Sigmoid colon (tissue), 4 donors: ENCODE data around the gene DSCAML1.

ENCODE experiments used
- POLR2A ChIP-seq, 2 donors: fragments of 450-650 bp; IDR thresholded peaks; one replicate each; pipeline ENCODE4 v1.6.1; 2016; ENCODE audit warnings: antibody characterized with exemption in 2 of 2, mild to moderate bottlenecking in 2 of 2, moderate library complexity in 2 of 2
- POLR2AphosphoS5 ChIP-seq, 4 donors: sonication (generic); formaldehyde crosslinking; IDR thresholded peaks; one replicate each; pipeline ENCODE4 v1.6.1; 2017; ENCODE audit warnings: antibody characterized with exemption in 4 of 4
- TF ChIP-seq, protein P1 (sequence below), 4 experiments: fragments of 450-650 bp in 3 of 4; fragments of 200-600 bp in 1 of 4; IDR thresholded peaks; one replicate each; pipeline ENCODE4 v1.5.1; 2016 to 2019; ENCODE audit warnings: antibody characterized with exemption in 4 of 4, mild to moderate bottlenecking in 3 of 4, moderate library complexity in 2 of 4

DNA sequence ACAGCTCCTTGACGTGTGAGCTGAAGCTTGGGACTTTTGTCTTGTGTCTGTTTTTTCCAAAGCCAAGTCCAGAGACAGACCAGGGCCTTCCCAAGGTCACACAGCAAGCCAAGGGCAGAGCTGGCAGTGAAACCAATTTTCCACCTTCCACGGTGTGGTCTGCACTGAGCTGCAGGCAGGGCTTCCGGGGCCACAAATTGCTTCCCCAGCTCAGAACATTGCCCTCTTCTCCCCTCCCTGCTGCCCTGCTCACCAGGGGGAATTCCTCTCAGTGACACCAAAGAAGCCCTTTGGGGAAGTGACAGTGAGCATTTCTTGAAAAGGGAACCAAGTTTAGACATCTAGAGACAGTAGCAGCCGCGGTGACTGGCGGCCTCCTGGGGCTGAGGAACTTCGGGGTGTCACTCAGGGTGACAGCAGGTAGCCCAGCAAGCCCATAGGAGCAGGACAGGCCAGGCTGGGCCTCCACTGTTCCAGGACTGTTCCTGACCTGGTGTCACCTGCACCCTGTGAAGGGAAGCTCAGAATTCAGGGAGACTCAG is 18.3 kb upstream of the DSCAML1 start:
- TF ChIP-seq, protein P1, sequence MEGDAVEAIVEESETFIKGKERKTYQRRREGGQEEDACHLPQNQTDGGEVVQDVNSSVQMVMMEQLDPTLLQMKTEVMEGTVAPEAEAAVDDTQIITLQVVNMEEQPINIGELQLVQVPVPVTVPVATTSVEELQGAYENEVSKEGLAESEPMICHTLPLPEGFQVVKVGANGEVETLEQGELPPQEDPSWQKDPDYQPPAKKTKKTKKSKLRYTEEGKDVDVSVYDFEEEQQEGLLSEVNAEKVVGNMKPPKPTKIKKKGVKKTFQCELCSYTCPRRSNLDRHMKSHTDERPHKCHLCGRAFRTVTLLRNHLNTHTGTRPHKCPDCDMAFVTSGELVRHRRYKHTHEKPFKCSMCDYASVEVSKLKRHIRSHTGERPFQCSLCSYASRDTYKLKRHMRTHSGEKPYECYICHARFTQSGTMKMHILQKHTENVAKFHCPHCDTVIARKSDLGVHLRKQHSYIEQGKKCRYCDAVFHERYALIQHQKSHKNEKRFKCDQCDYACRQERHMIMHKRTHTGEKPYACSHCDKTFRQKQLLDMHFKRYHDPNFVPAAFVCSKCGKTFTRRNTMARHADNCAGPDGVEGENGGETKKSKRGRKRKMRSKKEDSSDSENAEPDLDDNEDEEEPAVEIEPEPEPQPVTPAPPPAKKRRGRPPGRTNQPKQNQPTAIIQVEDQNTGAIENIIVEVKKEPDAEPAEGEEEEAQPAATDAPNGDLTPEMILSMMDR (IDR thresholded peaks at IDR 0.05), result no peak
- no peak for TF ChIP-seq POLR2A (IDR thresholded peaks at IDR 0.05)
- TF ChIP-seq POLR2AphosphoS5 (IDR thresholded peaks at IDR 0.05), result no peak
